Memory B cell (primary cell): Measurements from ENCODE around the gene PLA2G4C.

Experiments
- ATAC-seq: fragments of 150-1000 bp; cut with Tn5 transposase; 2 replicates; pipeline ENCODE4 v1.10.0; 2021; ENCODE audit warnings: low read depth, mild to moderate bottlenecking, moderate library complexity
- DNase-seq, 2 donors: peaks; one replicate each; pipeline ENCODE4 v3.0.0; 2022; ENCODE audit warnings: low spot score in 2 of 2
- H3K27ac Mint-ChIP-seq: one replicate; pipeline ENCODE4 v1.8.0; 2022; ENCODE audit warnings: mild to moderate bottlenecking, moderate library complexity, mixed read lengths
- H3K27me3 Mint-ChIP-seq: one replicate; pipeline ENCODE4 v1.8.0; 2022; ENCODE audit warnings: mixed read lengths
- H3K36me3 Mint-ChIP-seq: one replicate; pipeline ENCODE4 v1.8.0; 2022; ENCODE audit warnings: mild to moderate bottlenecking, mixed read lengths
- H3K4me1 Mint-ChIP-seq: one replicate; pipeline ENCODE4 v1.8.0; 2022; ENCODE audit warnings: mixed read lengths
- H3K4me3 Mint-ChIP-seq: one replicate; pipeline ENCODE4 v1.8.0; 2022; ENCODE audit warnings: mild to moderate bottlenecking, moderate library complexity, mixed read lengths
- H3K9me3 Mint-ChIP-seq: one replicate; pipeline ENCODE4 v1.8.0; 2022; ENCODE audit warnings: mixed read lengths

Gene PLA2G4C

GRCh38 chr19:48059331-48059730 is 51.3 kb downstream of the PLA2G4C start:
- no peaks in the 10 kb centered on the region for H3K9me3 Mint-ChIP-seq
- H3K4me1 Mint-ChIP-seq = no peaks in the 10 kb centered on the region
- H3K27me3 Mint-ChIP-seq = no peaks in the 10 kb centered on the region
- H3K4me3 Mint-ChIP-seq = no peak overlapping the region
- no peak overlapping the region for H3K27ac Mint-ChIP-seq
- H3K36me3 Mint-ChIP-seq = peaks cover 21% of the 10 kb centered on the region
- DNase-seq = no peak
- ATAC-seq = no peak

DNA sequence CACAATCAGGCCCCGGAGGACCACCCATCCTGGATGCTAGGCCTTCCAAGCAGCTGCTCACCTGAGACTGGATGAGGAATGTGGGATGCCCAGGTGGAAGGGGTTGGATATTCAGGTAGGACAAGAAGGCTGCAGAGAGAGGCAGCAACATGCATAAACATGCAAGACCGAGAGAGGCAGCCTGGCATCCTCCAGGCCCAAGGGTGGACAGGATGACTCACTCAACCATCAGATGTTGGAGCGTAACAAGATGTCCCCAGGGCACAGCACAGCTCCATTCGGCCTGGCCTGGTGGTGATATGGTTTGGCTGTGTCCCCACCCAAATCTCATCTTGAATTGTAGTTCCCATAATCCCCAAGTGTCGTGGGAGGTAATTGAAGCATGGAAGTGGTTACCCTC is 56.8 kb downstream of the PLA2G4C start:
- Mint-ChIP-seq H3K4me3 (no peak overlapping the region), H3K27ac (no peak overlapping the region)

GRCh38 chr19:48053076-48053475 is 57.5 kb downstream of the PLA2G4C start:
- ATAC-seq = no peak
- Mint-ChIP-seq H3K4me1 (no peaks in the 10 kb centered on the region), H3K27ac (no peak overlapping the region), H3K27me3 (no peaks in the 10 kb centered on the region), H3K36me3 (peaks cover 45% of the 10 kb centered on the region), H3K4me3 (no peak overlapping the region), H3K9me3 (peaks cover 4% of the 10 kb centered on the region)
- no peak for DNase-seq

More for the DNA sequence above, 56.8 kb downstream of the PLA2G4C start:
- peaks cover 4% of the 10 kb centered on the region for H3K9me3 Mint-ChIP-seq
- ATAC-seq = no peak
- no peak for DNase-seq
- no peaks in the 10 kb centered on the region for H3K4me1 Mint-ChIP-seq
- H3K27me3 Mint-ChIP-seq = no peaks in the 10 kb centered on the region
- peaks cover 38% of the 10 kb centered on the region for H3K36me3 Mint-ChIP-seq

DNA sequence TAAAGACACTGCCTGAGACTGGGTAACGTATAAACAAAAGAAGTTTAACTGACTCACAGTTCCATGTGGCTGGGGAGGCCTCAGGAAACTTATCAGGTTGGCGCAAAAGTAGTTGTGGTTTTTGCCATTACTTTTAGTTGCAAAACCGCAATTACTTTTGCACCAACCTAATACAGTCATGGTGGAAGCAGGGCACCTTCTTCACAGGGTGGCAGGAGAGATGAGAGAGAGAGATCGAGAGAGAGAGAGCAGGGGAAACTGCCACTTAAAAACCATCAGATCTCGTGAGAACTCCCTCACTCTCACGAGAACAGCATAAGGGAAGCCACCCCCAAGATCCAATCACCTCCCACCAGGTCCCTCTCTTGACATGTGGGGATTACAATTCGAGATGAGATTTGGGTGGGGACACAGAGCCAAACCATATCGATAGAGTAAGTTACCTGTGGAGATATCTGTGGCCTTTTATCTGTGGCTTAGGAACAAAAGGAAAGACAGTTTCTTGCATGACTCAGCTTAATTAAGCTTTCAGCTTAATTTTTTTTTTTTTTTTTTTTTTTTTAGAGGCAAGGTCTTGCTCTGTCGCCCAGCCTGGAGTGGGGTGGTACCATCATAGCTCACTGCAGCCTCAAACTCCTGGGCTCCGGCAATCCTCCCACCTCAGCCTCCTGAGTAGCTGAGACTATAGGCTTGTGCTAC is 59.1 kb downstream of the PLA2G4C start:
- H3K4me3 Mint-ChIP-seq = no peak overlapping the region
- peaks cover 4% of the 10 kb centered on the region for H3K9me3 Mint-ChIP-seq

DNA sequence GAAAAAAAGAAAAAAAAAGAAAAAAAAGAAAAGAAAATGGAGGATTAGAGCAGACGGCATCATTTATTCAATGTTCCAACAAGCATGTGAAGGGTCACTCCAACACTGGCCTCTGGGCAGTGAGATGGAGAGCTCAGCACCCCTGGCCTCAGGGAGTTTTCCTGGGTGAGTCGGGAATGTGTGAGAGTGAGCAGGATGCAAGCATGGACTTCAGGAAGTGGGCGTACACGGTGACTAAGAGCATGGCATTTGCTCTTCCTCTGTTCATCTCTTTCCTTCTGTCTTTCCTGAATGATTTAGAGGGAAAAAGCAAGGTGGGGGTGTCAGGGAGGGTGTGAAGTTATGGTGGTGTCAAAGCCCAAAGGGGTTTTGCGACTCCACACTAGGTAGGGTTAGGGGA is 66.1 kb downstream of the PLA2G4C start:
- no peak for DNase-seq
- H3K36me3 Mint-ChIP-seq = peaks cover 24% of the 10 kb centered on the region
- H3K4me1 Mint-ChIP-seq = no peaks in the 10 kb centered on the region
- ATAC-seq = no peak
- H3K27me3 Mint-ChIP-seq = peaks cover 17% of the 10 kb centered on the region
- H3K27ac Mint-ChIP-seq = no peak overlapping the region
- H3K9me3 Mint-ChIP-seq = peaks cover 5% of the 10 kb centered on the region
- no peak overlapping the region for H3K4me3 Mint-ChIP-seq

More for the DNA sequence above, 59.1 kb downstream of the PLA2G4C start:
- Mint-ChIP-seq H3K36me3 (peaks cover 51% of the 10 kb centered on the region), H3K4me1 (no peaks in the 10 kb centered on the region), H3K27ac (no peak overlapping the region), H3K27me3 (no peaks in the 10 kb centered on the region)
- no peak for DNase-seq
- no peak for ATAC-seq

DNA sequence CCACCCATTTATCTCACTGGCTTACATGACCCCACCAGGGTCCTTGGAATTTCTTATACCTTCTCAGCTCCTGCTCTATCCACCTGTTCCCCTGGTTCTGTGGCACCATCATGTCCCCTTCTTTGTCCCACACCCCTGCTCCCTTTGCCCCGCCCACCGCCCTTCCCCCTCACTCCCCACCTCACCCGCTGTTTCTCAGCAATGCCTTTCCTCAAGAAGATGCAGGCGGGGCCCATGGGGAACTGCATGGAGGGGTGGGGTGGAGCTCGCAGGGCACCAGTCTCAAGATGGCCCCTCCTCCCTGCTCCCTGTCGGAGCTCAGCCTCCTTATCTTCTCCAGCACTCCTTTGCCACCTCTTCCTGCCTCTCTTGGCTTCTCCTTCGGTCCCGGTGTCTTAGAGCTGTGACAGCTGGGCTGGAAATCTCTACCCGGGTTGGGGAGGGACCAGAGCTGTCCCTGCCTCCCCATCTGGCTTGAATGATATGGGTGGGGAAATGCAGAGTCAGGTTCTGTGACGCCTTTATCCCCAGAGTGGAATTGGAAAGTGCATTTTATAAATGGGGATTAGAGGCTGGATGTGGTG is 66.8 kb downstream of the PLA2G4C start, which contains the start of gene CABP5:
TSS of gene CABP5 (minus strand) at position 405 of the 584 bp plus-strand sequence. CDS start at position 248, 157 bp downstream.
- no peak for ATAC-seq
- no peak for DNase-seq
- no peak within 1 kb of the TSS for H3K4me3 Mint-ChIP-seq
- peaks cover 21% of the 10 kb centered on the region for H3K27me3 Mint-ChIP-seq
- H3K9me3 Mint-ChIP-seq = peaks cover 6% of the 10 kb centered on the region
- H3K4me1 Mint-ChIP-seq = no peaks in the 10 kb centered on the region
- no peak within 1 kb of the TSS for H3K27ac Mint-ChIP-seq
- peaks cover 16% of the 10 kb centered on the region for H3K36me3 Mint-ChIP-seq

DNA sequence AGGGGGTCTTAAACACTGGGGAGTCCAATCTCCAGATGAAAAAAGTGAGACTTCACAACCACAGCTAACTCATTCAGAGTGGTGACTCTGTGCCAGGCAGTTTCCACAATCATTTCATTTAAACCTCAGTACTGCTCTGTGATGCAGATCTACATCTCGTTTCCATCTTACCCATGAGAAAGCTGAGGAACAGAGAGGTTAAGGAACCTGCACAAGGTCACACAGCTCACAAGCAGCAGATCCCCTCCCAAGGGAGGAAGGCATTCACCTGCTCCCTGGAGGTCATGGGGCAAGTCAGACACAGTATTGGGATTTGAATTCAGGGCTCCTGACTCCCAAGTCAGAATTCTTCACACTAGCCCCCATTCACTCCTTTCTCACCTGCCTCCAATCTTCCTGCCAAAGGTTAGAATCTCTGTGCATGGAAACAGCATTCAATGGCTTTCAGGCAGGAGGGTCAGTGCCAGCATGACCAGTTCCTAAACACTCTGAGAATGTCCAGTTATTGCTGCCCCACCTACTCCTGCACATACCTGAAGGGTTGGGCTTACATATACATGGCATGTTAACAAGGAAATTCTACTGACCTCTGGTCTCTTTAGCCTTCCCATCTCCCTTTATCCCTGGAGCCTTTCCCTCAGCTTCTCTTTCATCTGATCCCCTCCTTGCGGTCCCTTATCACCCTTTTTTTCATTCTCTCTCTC is 68.6 kb downstream of the PLA2G4C start:
- Mint-ChIP-seq H3K27me3 (peaks cover 21% of the 10 kb centered on the region), H3K9me3 (peaks cover 6% of the 10 kb centered on the region), H3K4me1 (no peaks in the 10 kb centered on the region), H3K27ac (no peak overlapping the region), H3K36me3 (peaks cover 3% of the 10 kb centered on the region), H3K4me3 (peak overlapping the region; percentile 19)
- DNase-seq = no peak
- ATAC-seq = no peak

- no peak for ATAC-seq
These were observed 73.9 kb downstream of the PLA2G4C start for GRCh38 chr19:48036765-48037164.

GRCh38 chr19:48033604-48034003 is 77.0 kb downstream of the PLA2G4C start:
- H3K4me3 Mint-ChIP-seq = no peak overlapping the region
- no peak overlapping the region for H3K27ac Mint-ChIP-seq
- no peaks in the 10 kb centered on the region for H3K36me3 Mint-ChIP-seq
- H3K4me1 Mint-ChIP-seq = no peaks in the 10 kb centered on the region
- ATAC-seq (no peak), DNase-seq (no peak)
- H3K9me3 Mint-ChIP-seq = peaks cover 4% of the 10 kb centered on the region
- H3K27me3 Mint-ChIP-seq = peaks cover 17% of the 10 kb centered on the region

More at GRCh38 chr19:48036765-48037164, 73.9 kb downstream of the PLA2G4C start:
- Mint-ChIP-seq H3K27me3 (peaks cover 29% of the 10 kb centered on the region), H3K27ac (no peak overlapping the region), H3K4me3 (no peak overlapping the region), H3K9me3 (peaks cover 8% of the 10 kb centered on the region), H3K36me3 (peaks cover 1% of the 10 kb centered on the region), H3K4me1 (no peaks in the 10 kb centered on the region)
- DNase-seq = no peak

GRCh38 chr19:48030073-48030472 is 80.5 kb downstream of the PLA2G4C start:
- Mint-ChIP-seq H3K9me3 (peaks cover 1% of the 10 kb centered on the region), H3K36me3 (no peaks in the 10 kb centered on the region), H3K27ac (no peak overlapping the region), H3K4me1 (no peaks in the 10 kb centered on the region), H3K27me3 (peaks cover 20% of the 10 kb centered on the region), H3K4me3 (no peak overlapping the region)
- ATAC-seq (no peak), DNase-seq (no peak)

DNA sequence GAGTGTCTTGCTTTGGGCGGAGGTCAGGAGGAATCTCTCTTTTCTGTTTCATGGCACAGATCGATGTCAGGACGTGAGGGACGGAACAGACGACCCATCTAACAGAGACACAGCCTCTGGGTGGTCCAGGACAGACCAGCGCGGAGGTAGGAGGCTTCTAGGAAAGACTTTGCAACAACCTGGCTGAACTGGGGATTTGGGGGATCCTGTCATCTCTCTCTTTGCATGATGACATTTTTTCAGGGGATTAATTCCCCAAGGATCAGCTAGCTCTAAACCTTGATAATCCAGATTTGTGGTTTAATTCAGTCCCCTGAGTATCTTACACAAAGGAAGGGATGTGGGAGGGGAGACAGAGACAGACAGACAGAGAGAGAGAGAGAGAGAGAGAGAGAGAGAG is 81.2 kb downstream of the PLA2G4C start:
- Mint-ChIP-seq H3K9me3 (peaks cover 1% of the 10 kb centered on the region), H3K27ac (no peak overlapping the region), H3K4me1 (no peaks in the 10 kb centered on the region), H3K4me3 (no peak overlapping the region), H3K36me3 (no peaks in the 10 kb centered on the region), H3K27me3 (peaks cover 20% of the 10 kb centered on the region)
- no peak for DNase-seq
- ATAC-seq = no peak

GRCh38 chr19:48025480-48025879 is 85.1 kb downstream of the PLA2G4C start:
- H3K27me3 Mint-ChIP-seq = peaks cover 18% of the 10 kb centered on the region
- H3K4me3 Mint-ChIP-seq = no peak overlapping the region
- DNase-seq (no peak), ATAC-seq (no peak)
- H3K9me3 Mint-ChIP-seq = peaks cover 4% of the 10 kb centered on the region
- H3K27ac Mint-ChIP-seq = no peak overlapping the region
- peaks cover 2% of the 10 kb centered on the region for H3K36me3 Mint-ChIP-seq
- H3K4me1 Mint-ChIP-seq = no peaks in the 10 kb centered on the region

- H3K4me1 Mint-ChIP-seq = no peaks in the 10 kb centered on the region
- H3K27ac Mint-ChIP-seq = no peak overlapping the region
- H3K36me3 Mint-ChIP-seq = peaks cover 2% of the 10 kb centered on the region
- H3K4me3 Mint-ChIP-seq = no peak overlapping the region
- DNase-seq = no peak
- peaks cover 18% of the 10 kb centered on the region for H3K27me3 Mint-ChIP-seq
- no peak for ATAC-seq
- H3K9me3 Mint-ChIP-seq = peaks cover 6% of the 10 kb centered on the region
These were observed 87.1 kb downstream of the PLA2G4C start for GRCh38 chr19:48023518-48023917.

- H3K4me1 Mint-ChIP-seq = no peaks in the 10 kb centered on the region
- DNase-seq (no peak), ATAC-seq (no peak)
- H3K36me3 Mint-ChIP-seq = peaks cover 2% of the 10 kb centered on the region
- no peak overlapping the region for H3K27ac Mint-ChIP-seq
- H3K9me3 Mint-ChIP-seq = peaks cover 5% of the 10 kb centered on the region
- no peak overlapping the region for H3K4me3 Mint-ChIP-seq
- peaks cover 18% of the 10 kb centered on the region for H3K27me3 Mint-ChIP-seq
These were observed 87.6 kb downstream of the PLA2G4C start for GRCh38 chr19:48023011-48023410.
